ENCODE data around the gene SMYD2.

Gene SMYD2

DNA sequence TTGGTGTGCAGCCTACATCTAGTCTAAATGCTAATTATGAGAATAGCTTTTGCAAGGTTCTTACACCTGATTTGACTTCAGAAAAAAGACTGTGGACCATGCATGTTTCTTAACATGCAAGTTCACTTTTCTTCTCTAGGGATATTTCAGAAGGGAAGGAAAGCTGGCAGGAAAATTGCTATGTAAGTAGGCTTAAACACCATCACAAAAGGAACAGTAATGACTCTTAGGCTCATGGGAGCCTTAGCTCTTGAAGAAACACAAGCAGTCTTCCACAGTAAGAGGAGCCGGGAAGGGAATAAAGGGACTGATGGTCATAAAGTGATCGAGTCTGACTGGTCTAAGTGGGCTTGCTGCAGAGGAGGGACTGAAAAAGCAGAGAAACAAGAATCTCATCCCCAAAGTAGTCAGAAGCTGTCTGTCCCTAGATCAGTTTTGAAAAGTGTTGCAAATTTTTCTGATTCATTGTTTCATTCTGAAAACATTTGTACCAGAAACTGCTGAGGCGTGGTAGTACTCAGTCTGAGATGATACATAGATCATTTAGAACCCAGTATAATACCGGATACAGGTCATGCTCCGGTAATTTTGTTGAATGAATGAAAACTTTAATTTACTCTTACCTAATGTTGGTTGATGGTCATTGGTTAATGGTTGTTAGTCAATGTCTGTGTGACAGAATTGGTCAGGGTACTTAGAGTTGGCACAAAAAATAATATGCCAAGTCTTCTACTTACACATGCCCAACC is 40.9 kb downstream of the SMYD2 start:
- DNase-seq (ENCODE audit: low spot score), result no peak
- TF ChIP-seq, protein P1, sequence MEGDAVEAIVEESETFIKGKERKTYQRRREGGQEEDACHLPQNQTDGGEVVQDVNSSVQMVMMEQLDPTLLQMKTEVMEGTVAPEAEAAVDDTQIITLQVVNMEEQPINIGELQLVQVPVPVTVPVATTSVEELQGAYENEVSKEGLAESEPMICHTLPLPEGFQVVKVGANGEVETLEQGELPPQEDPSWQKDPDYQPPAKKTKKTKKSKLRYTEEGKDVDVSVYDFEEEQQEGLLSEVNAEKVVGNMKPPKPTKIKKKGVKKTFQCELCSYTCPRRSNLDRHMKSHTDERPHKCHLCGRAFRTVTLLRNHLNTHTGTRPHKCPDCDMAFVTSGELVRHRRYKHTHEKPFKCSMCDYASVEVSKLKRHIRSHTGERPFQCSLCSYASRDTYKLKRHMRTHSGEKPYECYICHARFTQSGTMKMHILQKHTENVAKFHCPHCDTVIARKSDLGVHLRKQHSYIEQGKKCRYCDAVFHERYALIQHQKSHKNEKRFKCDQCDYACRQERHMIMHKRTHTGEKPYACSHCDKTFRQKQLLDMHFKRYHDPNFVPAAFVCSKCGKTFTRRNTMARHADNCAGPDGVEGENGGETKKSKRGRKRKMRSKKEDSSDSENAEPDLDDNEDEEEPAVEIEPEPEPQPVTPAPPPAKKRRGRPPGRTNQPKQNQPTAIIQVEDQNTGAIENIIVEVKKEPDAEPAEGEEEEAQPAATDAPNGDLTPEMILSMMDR (IDR thresholded peaks at IDR 0.05; ENCODE audit: poor library complexity, severe bottlenecking), result no peak
- Histone ChIP-seq H3K27ac (ENCODE audit: poor library complexity, severe bottlenecking) (no peak overlapping the region), H3K4me1 (ENCODE audit: insufficient read depth, poor library complexity, severe bottlenecking) (no peaks in the 10 kb centered on the region), H3K27me3 (ENCODE audit: insufficient read depth, poor library complexity, severe bottlenecking) (no peaks in the 10 kb centered on the region), H3K36me3 (ENCODE audit: low read depth) (peaks cover 6% of the 10 kb centered on the region; the same call in 1 of the 2 replicates), H3K9me3 (ENCODE audit: severe bottlenecking) (no peaks in the 10 kb centered on the region), H3K4me3 (ENCODE audit: severe bottlenecking) (no peak overlapping the region)
- ATAC-seq (ENCODE audit: low read depth), result no peak

DNA sequence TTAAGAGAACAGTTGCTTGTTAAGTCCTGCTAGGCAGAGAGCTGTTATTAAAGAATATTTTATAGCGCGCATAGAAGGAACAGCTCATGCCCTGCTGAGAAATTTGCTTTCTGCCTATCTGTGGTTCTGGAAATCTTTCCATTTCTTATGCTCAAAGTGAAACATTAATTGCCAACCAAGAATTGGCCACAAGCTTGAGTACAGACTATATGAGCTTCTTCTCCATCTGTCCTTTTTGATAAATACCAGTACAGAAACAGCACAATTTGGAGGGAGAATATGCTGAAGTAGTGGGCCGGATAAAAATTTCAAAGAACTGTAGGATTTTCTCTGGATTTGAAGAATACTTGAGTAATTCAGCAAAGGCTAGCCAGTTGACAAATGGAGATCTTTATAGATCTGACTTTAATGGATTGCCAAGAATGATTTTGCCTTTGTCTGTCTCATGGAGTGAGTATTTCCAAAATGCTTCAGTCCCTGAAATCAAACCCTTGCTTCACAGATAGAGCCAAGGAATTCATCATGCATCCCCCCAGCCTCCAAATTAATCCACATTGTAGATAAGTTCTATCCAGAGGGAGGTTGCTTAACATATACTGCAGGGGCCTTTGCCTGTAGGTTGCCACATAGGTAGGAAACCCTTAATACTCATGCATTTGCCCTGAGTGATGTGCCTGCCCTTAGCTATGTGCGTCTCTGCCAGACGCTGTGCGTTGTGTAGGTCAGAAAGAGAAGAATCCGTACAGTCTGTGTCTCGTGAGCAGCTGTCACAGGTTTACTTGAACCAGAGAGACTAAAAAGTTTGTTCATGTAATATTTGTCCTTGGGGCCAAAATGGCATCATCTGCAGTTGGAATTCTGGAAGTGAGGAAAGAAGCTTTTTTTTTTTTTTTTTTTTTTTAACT is 44.2 kb downstream of the SMYD2 start:
- no peak overlapping the region for H3K27ac ChIP-seq (ENCODE audit: poor library complexity, severe bottlenecking)
- peaks cover 4% of the 10 kb centered on the region; the same call in 1 of the 2 replicates for H3K36me3 ChIP-seq (ENCODE audit: low read depth)
- H3K27me3 ChIP-seq (ENCODE audit: insufficient read depth, poor library complexity, severe bottlenecking), result no peaks in the 10 kb centered on the region
- no peaks in the 10 kb centered on the region for H3K9me3 ChIP-seq (ENCODE audit: severe bottlenecking)
- no peaks in the 10 kb centered on the region for H3K4me1 ChIP-seq (ENCODE audit: insufficient read depth, poor library complexity, severe bottlenecking)
- DNase-seq (ENCODE audit: low spot score), result no peak
- TF ChIP-seq, protein P1 (IDR thresholded peaks at IDR 0.05; ENCODE audit: poor library complexity, severe bottlenecking), result no peak
- H3K4me3 ChIP-seq (ENCODE audit: severe bottlenecking), result no peak overlapping the region
- no peak for ATAC-seq (ENCODE audit: low read depth)

DNA sequence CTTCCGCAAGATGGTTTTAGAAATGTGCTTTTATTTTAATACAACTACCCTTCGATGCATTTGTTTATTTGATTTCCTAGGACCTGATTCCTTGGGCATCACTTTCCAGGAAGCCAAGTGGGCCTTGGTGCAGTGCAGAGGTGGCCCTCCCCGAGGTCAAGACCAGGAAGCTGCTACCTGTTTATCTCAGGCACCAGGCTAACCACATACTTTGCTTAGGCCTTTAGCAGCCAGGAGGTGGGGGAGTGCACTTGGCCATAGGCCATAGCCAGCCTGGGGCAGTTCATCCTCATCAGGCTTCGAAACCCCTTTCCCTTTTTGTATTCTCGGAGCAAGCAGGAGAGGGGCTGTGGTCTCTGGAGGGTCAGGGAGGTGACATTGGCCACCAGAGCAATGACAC is 45.4 kb downstream of the SMYD2 start:
- Histone ChIP-seq H3K4me1 (ENCODE audit: insufficient read depth, poor library complexity, severe bottlenecking) (no peaks in the 10 kb centered on the region), H3K27ac (ENCODE audit: poor library complexity, severe bottlenecking) (no peak overlapping the region), H3K9me3 (ENCODE audit: severe bottlenecking) (no peaks in the 10 kb centered on the region), H3K4me3 (ENCODE audit: severe bottlenecking) (no peak overlapping the region), H3K27me3 (ENCODE audit: insufficient read depth, poor library complexity, severe bottlenecking) (no peaks in the 10 kb centered on the region), H3K36me3 (ENCODE audit: low read depth) (peaks cover 4% of the 10 kb centered on the region; the same call in 1 of the 2 replicates)
- ATAC-seq (ENCODE audit: low read depth) (no peak), DNase-seq (ENCODE audit: low spot score) (no peak)
- TF ChIP-seq, protein P1 (IDR thresholded peaks at IDR 0.05; ENCODE audit: poor library complexity, severe bottlenecking), result no peak

DNA sequence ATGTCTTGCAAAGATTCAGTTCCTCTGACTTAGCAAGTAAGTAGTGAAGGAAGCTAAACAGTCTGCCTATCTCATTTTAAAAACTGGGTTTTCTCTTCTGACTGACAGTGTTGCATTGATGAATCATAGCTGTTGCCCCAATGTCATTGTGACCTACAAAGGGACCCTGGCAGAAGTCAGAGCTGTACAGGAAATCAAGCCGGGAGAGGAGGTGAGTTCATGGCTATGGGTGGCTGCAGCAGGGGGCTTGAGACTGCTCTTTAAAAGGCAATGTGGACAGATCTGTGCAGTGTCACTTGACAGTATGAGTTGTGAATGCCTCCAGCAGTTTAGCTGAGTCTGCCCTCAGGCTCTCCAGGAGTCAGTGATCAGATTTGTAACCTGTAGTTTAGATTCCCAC is 46.6 kb downstream of the SMYD2 start:
- Histone ChIP-seq H3K36me3 (ENCODE audit: low read depth) (peaks cover 14% of the 10 kb centered on the region; the same call in 1 of the 2 replicates), H3K27ac (ENCODE audit: poor library complexity, severe bottlenecking) (no peak overlapping the region)
- DNase-seq (ENCODE audit: low spot score), result no peak

More for the DNA sequence above, 46.6 kb downstream of the SMYD2 start:
- TF ChIP-seq, protein P1 (IDR thresholded peaks at IDR 0.05; ENCODE audit: poor library complexity, severe bottlenecking), result no peak
- ATAC-seq (ENCODE audit: low read depth), result no peak
- no peaks in the 10 kb centered on the region for H3K27me3 ChIP-seq (ENCODE audit: insufficient read depth, poor library complexity, severe bottlenecking)
- no peak overlapping the region for H3K4me3 ChIP-seq (ENCODE audit: severe bottlenecking)
- no peaks in the 10 kb centered on the region for H3K9me3 ChIP-seq (ENCODE audit: severe bottlenecking)
- H3K4me1 ChIP-seq (ENCODE audit: insufficient read depth, poor library complexity, severe bottlenecking), result no peaks in the 10 kb centered on the region
